H1 (cell line): ENCODE results near the gene ZNF511. TPM values are rescaled to one million over a fixed set of nuclear protein-coding genes. Genes with fewer than 3 reads are reported as not detected.

Experiments used
- ASH2L ChIP-seq: fragments of 200-600, 300-600 bp; sonication (generic); IDR thresholded peaks from one replicate; pipeline ENCODE4 v1.7.1; 2017; ENCODE audit warnings: low read length
- ATF2 ChIP-seq: IDR thresholded peaks from 2 replicates; pipeline ENCODE4 v1.6.1; 2012; ENCODE audit warnings: low read length, inconsistent platforms
- BCL11A ChIP-seq, 2 experiments: IDR thresholded peaks; one replicate each; pipeline ENCODE4 v1.6.1; 2011; ENCODE audit warnings: low read depth in 2 of 2, low read length in 2 of 2, mild to moderate bottlenecking in 2 of 2
- CBX5 ChIP-seq: fragments of 300-800, 300-1000 bp; sonication (generic); IDR thresholded peaks from 2 replicates; pipeline ENCODE4 v1.7.1; 2016; ENCODE audit warnings: antibody characterized with exemption, low read length, low read depth
- CEBPB ChIP-seq: IDR thresholded peaks from 2 replicates; pipeline ENCODE4 v1.6.1; 2012; ENCODE audit warnings: low read depth, low read length
- EGR1 ChIP-seq: IDR thresholded peaks from 2 replicates; pipeline ENCODE4 v1.6.1; 2011; ENCODE audit warnings: low read depth, low read length, borderline replicate concordance
- FOSL1 ChIP-seq: IDR thresholded peaks from 2 replicates; pipeline ENCODE4 v1.6.1; 2011; ENCODE audit warnings: mild to moderate bottlenecking, low read depth, low read length, moderate library complexity; ENCODE audit not compliant: insufficient read depth
- GABPA ChIP-seq: IDR thresholded peaks from 2 replicates; pipeline ENCODE4 v1.6.1; 2011; ENCODE audit warnings: mild to moderate bottlenecking, low read length, moderate library complexity, borderline replicate concordance; ENCODE audit not compliant: insufficient read depth
- HDAC2 ChIP-seq, 2 experiments: fragments of 300-600 bp in 1 of 2; sonication (generic) in 1 of 2; IDR thresholded peaks; 2 replicates each; pipeline ENCODE4 v1.6.1; 2011 to 2012; ENCODE audit warnings: low read depth in 2 of 2, low read length in 2 of 2, mild to moderate bottlenecking in 2 of 2, moderate library complexity in 2 of 2, borderline replicate concordance in 1 of 2, inconsistent platforms in 1 of 2
- KDM1A ChIP-seq: fragments of 200-600, 300-600 bp; sonication (generic); IDR thresholded peaks from 2 replicates; pipeline ENCODE4 v1.7.1; 2016; ENCODE audit warnings: mild to moderate bottlenecking, low read length, borderline replicate concordance
- KDM5A ChIP-seq: fragments of 200-600 bp; IDR thresholded peaks from 2 replicates; pipeline ENCODE4 v1.7.1; 2012; ENCODE audit warnings: mild to moderate bottlenecking, low read length, inconsistent platforms, mixed read lengths
- MAFK ChIP-seq: IDR thresholded peaks from 2 replicates; pipeline ENCODE4 v1.6.1; 2012; ENCODE audit warnings: low read depth, mild to moderate bottlenecking, improper control_type of control experiment, low read length
- MAX ChIP-seq: IDR thresholded peaks from 2 replicates; pipeline ENCODE4 v1.6.1; 2012; ENCODE audit warnings: inconsistent platforms
- NRF1 ChIP-seq: IDR thresholded peaks from 2 replicates; pipeline ENCODE4 v1.6.1; 2011; ENCODE audit warnings: mild to moderate bottlenecking, low read depth, low read length, improper control_type of control experiment
- SAP30 ChIP-seq: fragments of 300-600 bp; sonication (generic); IDR thresholded peaks from 2 replicates; pipeline ENCODE4 v1.7.1; 2012; ENCODE audit warnings: low read length, moderate library complexity, mild to moderate bottlenecking, inconsistent platforms; ENCODE audit not compliant: insufficient read depth, insufficient replicate concordance
- SIN3A ChIP-seq, 2 experiments: IDR thresholded peaks in 1 of 2; conservative IDR thresholded peaks in 1 of 2; 2 replicates each; pipeline ENCODE4 v1.6.1; 2011 to 2012; ENCODE audit warnings: low read length in 2 of 2, improper control_type of control experiment in 1 of 2, low read depth in 1 of 2, mild to moderate bottlenecking in 1 of 2
- SP4 ChIP-seq: IDR thresholded peaks from 2 replicates; pipeline ENCODE4 v1.6.1; 2012; ENCODE audit warnings: low read length, inconsistent platforms
- TAF1 ChIP-seq: IDR thresholded peaks from 2 replicates; pipeline ENCODE4 v1.6.1; 2011; ENCODE audit warnings: mild to moderate bottlenecking, low read depth, low read length
- TAF7 ChIP-seq: optimal IDR thresholded peaks from 2 replicates; pipeline ENCODE3; 2011; ENCODE audit warnings: low read depth, mild to moderate bottlenecking, inconsistent platforms, low read length, moderate library complexity, borderline replicate concordance
- ZNF274 ChIP-seq: IDR thresholded peaks from 2 replicates; pipeline ENCODE4 v1.7.0; 2012; ENCODE audit warnings: low read length, borderline replicate concordance; ENCODE audit errors: extremely low read depth
- polyA plus RNA-seq, 7 experiments: library from polyadenylated mRNA; depleted of rRNA in 3 of 7; stranded (reverse) in 5 of 7; unstranded in 2 of 7; fragments of >200 nt in 5 of 7; fragments of 200-250 nt in 2 of 7; gene quantifications; 1 replicate in 5 of 7; 2 replicates in 1 of 7; 4 replicates in 1 of 7; pipeline versions ENCODE4 v1.2.1 to v1.2.3, GENCODE V29; 2011 to 2013; ENCODE audit warnings: missing spikeins in 2 of 7, mixed read lengths in 2 of 7
- total RNA-seq: library from RNA; stranded (reverse); fragmentation: NEBNext Ultra II Directional; extraction: Animal tissue kit (Norgen Biotek cat#: 25700); gene quantifications from 2 replicates; pipeline ENCODE4 v1.2.1, GENCODE V29; 2021

The ZNF511 gene
- total and polyA plus RNA-seq, 2 of the 8 experiments (the other 6 are each of a cell fraction or from before 2014, with no cell fraction given) = 55.4 to 71.7 TPM

GRCh38 chr10:133308421-133309099 lies at the start of gene ZNF511, which contains the start of gene TUBGCP2 (continued):
- TF ChIP-seq ATF2 = no peak
- no peak for TF ChIP-seq CEBPB
- 0 out of 2 replicates have a peak, but pooled peaks have one; percentile 26 for TF ChIP-seq EGR1
- no peak for TF ChIP-seq MAFK
- peak; percentile 51 for TF ChIP-seq TAF7
- no peak for TF ChIP-seq CBX5
- peak; percentile 48 for TF ChIP-seq ASH2L
- TF ChIP-seq KDM1A = no peak
- no peak for TF ChIP-seq SP4
- peak; percentile 70 for TF ChIP-seq TAF1
- TF ChIP-seq MAX = 0 out of 2 replicates have a peak, but pooled peaks have one; percentile 9
- no peak for TF ChIP-seq KDM5A
- TF ChIP-seq ZNF274 = no peak
- TF ChIP-seq SIN3A (conservative IDR thresholded peaks at IDR 0.05 in 1 of 2, IDR thresholded peaks at IDR 0.05 in 1 of 2; ENCODE audit: low read depth in 1 of 2, low read length in 2 of 2) = 0 out of 4 replicates have a peak, but pooled peaks of 1 of the 2 experiments have one; percentile 38
- no peak for TF ChIP-seq FOSL1
- no peak for TF ChIP-seq BCL11A (IDR thresholded peaks at IDR 0.05; ENCODE audit: low read depth in 2 of 2, low read length in 2 of 2)
- TF ChIP-seq SAP30 = no peak
- no peak for TF ChIP-seq HDAC2 (IDR thresholded peaks at IDR 0.05; ENCODE audit: borderline replicate concordance in 1 of 2, low read depth in 2 of 2, low read length in 2 of 2)
- TF ChIP-seq NRF1 = no peak
- TF ChIP-seq GABPA = peak; percentile 89
